Mesenchymal stem cell (in vitro differentiated cells and primary cell): ENCODE data around the gene MYEOV.

ENCODE experiments used
- DNase-seq: peaks from one replicate; pipeline ENCODE4 v3.0.0-alpha.2; 2013
- H2AFZ ChIP-seq: one replicate; pipeline ENCODE4 v1.6.1; 2013; ENCODE audit warnings: low read depth, mild to moderate bottlenecking, control low read depth, inconsistent platforms, low read length, moderate library complexity
- H2AK5ac ChIP-seq: 2 replicates; pipeline ENCODE4 v1.6.1; 2013; ENCODE audit warnings: low read length, moderate library complexity, mild to moderate bottlenecking, inconsistent platforms; ENCODE audit not compliant: severe bottlenecking
- H2BK120ac ChIP-seq: one replicate; pipeline ENCODE4 v1.6.1; 2013; ENCODE audit warnings: low read depth, mild to moderate bottlenecking, inconsistent platforms, low read length, moderate library complexity
- H2BK12ac ChIP-seq, 2 experiments: one replicate each; pipeline ENCODE4 v1.6.1; 2013; ENCODE audit warnings: inconsistent platforms in 2 of 2, low read length in 2 of 2, mild to moderate bottlenecking in 2 of 2, moderate library complexity in 2 of 2, control low read depth in 1 of 2
- H2BK15ac ChIP-seq: one replicate; pipeline ENCODE4 v1.6.1; 2013; ENCODE audit warnings: mild to moderate bottlenecking, low read depth, inconsistent platforms; ENCODE audit not compliant: poor library complexity, severe bottlenecking
- H2BK5ac ChIP-seq: 2 replicates; pipeline ENCODE4 v1.6.1; 2013; ENCODE audit warnings: low read depth, mild to moderate bottlenecking, low read length, control low read depth, inconsistent platforms; ENCODE audit not compliant: poor library complexity, severe bottlenecking
- H3K14ac ChIP-seq, 2 experiments: one replicate each; pipeline ENCODE4 v1.6.1; 2013; ENCODE audit warnings: inconsistent platforms in 2 of 2, low read length in 2 of 2, control low read depth in 1 of 2, mild to moderate bottlenecking in 1 of 2, moderate library complexity in 1 of 2
- H3K18ac ChIP-seq, 2 experiments: one replicate each; pipeline ENCODE4 v1.6.1; 2013; ENCODE audit warnings: inconsistent platforms in 2 of 2, low read length in 2 of 2, control low read depth in 1 of 2, low read depth in 1 of 2, mild to moderate bottlenecking in 1 of 2
- H3K23ac ChIP-seq, 2 experiments: one replicate each; pipeline ENCODE4 v1.6.1; 2013; ENCODE audit warnings: inconsistent platforms in 2 of 2, low read length in 2 of 2, mild to moderate bottlenecking in 2 of 2, moderate library complexity in 2 of 2, control low read depth in 1 of 2
- H3K27ac ChIP-seq: 2 replicates; pipeline ENCODE4 v1.5.1; 2013; ENCODE audit warnings: mild to moderate bottlenecking, moderate library complexity, low read length, control low read depth, inconsistent platforms; ENCODE audit not compliant: poor library complexity, severe bottlenecking
- H3K27me3 ChIP-seq, 2 experiments: 2 replicates each; pipeline versions ENCODE4 v1.6.1 to v1.7.0; 2013; ENCODE audit warnings: low read length in 2 of 2, mild to moderate bottlenecking in 2 of 2, moderate library complexity in 2 of 2, control low read depth in 1 of 2, inconsistent platforms in 1 of 2; ENCODE audit not compliant: control insufficient read depth in 1 of 2, insufficient read depth in 1 of 2
- H3K36me3 ChIP-seq, 2 experiments: 2 replicates each; pipeline versions ENCODE4 v1.6.1 to v1.7.0; 2013; ENCODE audit warnings: low read length in 2 of 2, control low read depth in 1 of 2, inconsistent platforms in 1 of 2, low read depth in 1 of 2, mild to moderate bottlenecking in 1 of 2; ENCODE audit not compliant: insufficient read depth in 2 of 2, control insufficient read depth in 1 of 2
- H3K4ac ChIP-seq, 2 experiments: one replicate each; pipeline ENCODE4 v1.6.1; 2013; ENCODE audit warnings: inconsistent platforms in 2 of 2, low read length in 2 of 2, mild to moderate bottlenecking in 2 of 2, moderate library complexity in 2 of 2, control low read depth in 1 of 2, low read depth in 1 of 2
- H3K4me1 ChIP-seq: 2 replicates; pipeline ENCODE4 v1.6.1; 2013; ENCODE audit warnings: low read depth, low read length, control low read depth; ENCODE audit not compliant: control insufficient read depth, insufficient read depth
- H3K4me2 ChIP-seq: 2 replicates; pipeline ENCODE4 v1.6.1; 2013; ENCODE audit warnings: low read length, mild to moderate bottlenecking, inconsistent platforms; ENCODE audit not compliant: poor library complexity, severe bottlenecking
- H3K4me3 ChIP-seq, 2 experiments: 2 replicates each; pipeline versions ENCODE4 v1.5.1 to v1.7.0; 2013; ENCODE audit warnings: low read length in 2 of 2, mild to moderate bottlenecking in 2 of 2, control low read depth in 1 of 2, low read depth in 1 of 2; ENCODE audit not compliant: insufficient read depth in 1 of 2
- H3K79me1 ChIP-seq: replicated peaks from 2 replicates; pipeline ENCODE4 v1.6.1; 2013; ENCODE audit warnings: mild to moderate bottlenecking, control low read depth, low read length, inconsistent platforms; ENCODE audit not compliant: poor library complexity, severe bottlenecking
- H3K9ac ChIP-seq: 2 replicates; pipeline ENCODE4 v1.7.0; 2013; ENCODE audit warnings: mild to moderate bottlenecking, low read length, moderate library complexity
- H3K9me3 ChIP-seq: 2 replicates; pipeline ENCODE4 v1.7.0; 2013; ENCODE audit warnings: mild to moderate bottlenecking, low read length; ENCODE audit not compliant: control insufficient read depth
- H4K8ac ChIP-seq: one replicate; pipeline ENCODE4 v1.6.1; 2013; ENCODE audit warnings: inconsistent platforms, mild to moderate bottlenecking, low read length, moderate library complexity
- H4K91ac ChIP-seq: one replicate; pipeline ENCODE4 v1.6.1; 2013; ENCODE audit warnings: mild to moderate bottlenecking, low read length, inconsistent platforms
- WGBS: methylation state at CpG from one replicate; pipeline ENCODE4 v1.1.7; 2013; ENCODE audit warnings: mixed read lengths; 5-methylcytosine and 5-hydroxymethylcytosine counted together

Gene MYEOV

GRCh38 chr11:69286374-69287371, 7.3 kb upstream of the MYEOV start:
- WGBS = 69% methylated on average over 37 of the region's 38 CpGs
- no peak overlapping the region for H4K91ac ChIP-seq
- H3K27ac ChIP-seq = no peak overlapping the region
- no peak overlapping the region for H3K14ac ChIP-seq
- no peak overlapping the region for H2AK5ac ChIP-seq
- peaks cover 18 to 67% of the 10 kb centered on the region in 2 experiments for H3K27me3 ChIP-seq
- H2AFZ ChIP-seq = no peak overlapping the region
- H4K8ac ChIP-seq = no peak overlapping the region
- no peak overlapping the region for H3K4me2 ChIP-seq
- H2BK120ac ChIP-seq = no peak overlapping the region
- no peak for DNase-seq
- H3K9me3 ChIP-seq = peaks cover 7% of the 10 kb centered on the region
- no peak overlapping the region for H3K4ac ChIP-seq
- H3K4me3 ChIP-seq = no peak overlapping the region
- H2BK15ac ChIP-seq = peak overlapping the region; percentile 70
- no peak overlapping the region for H3K18ac ChIP-seq
- no peak overlapping the region for H2BK12ac ChIP-seq
- H3K9ac ChIP-seq = no peak overlapping the region
- H2BK5ac ChIP-seq = no peak overlapping the region
- H3K79me1 ChIP-seq = no peaks in the 10 kb centered on the region
- H3K36me3 ChIP-seq = no peaks in the 10 kb centered on the region
- H3K23ac ChIP-seq = no peak overlapping the region
- peaks cover 16% of the 10 kb centered on the region for H3K4me1 ChIP-seq

GRCh38 chr11:69287968-69288882, 5.7 kb upstream of the MYEOV start:
- Histone ChIP-seq H2BK120ac (no peak overlapping the region), H3K23ac (no peak overlapping the region), H2AFZ (no peak overlapping the region), H3K4ac (no peak overlapping the region), H2BK15ac (peak overlapping the region; percentile 50), H3K9me3 (no peaks in the 10 kb centered on the region), H3K27me3 (peaks cover 18 to 67% of the 10 kb centered on the region in 2 experiments), H3K4me3 (no peak overlapping the region), H3K4me1 (peaks cover 18% of the 10 kb centered on the region), H3K4me2 (no peak overlapping the region), H3K9ac (no peak overlapping the region), H3K14ac (no peak overlapping the region), H2BK12ac (no peak overlapping the region), H4K8ac (no peak overlapping the region), H2BK5ac (no peak overlapping the region), H3K27ac (no peak overlapping the region), H2AK5ac (no peak overlapping the region), H3K79me1 (no peaks in the 10 kb centered on the region), H3K18ac (no peak overlapping the region), H4K91ac (no peak overlapping the region), H3K36me3 (no peaks in the 10 kb centered on the region)
- WGBS = 88% methylated on average over 20 of the region's 20 CpGs
- no peak for DNase-seq

GRCh38 chr11:69288883-69289242, 5.1 kb upstream of the MYEOV start:
- Histone ChIP-seq H3K9ac (no peak overlapping the region), H2BK12ac (no peak overlapping the region), H3K23ac (no peak overlapping the region), H2BK15ac (no peak overlapping the region), H3K79me1 (no peaks in the 10 kb centered on the region), H2BK5ac (no peak overlapping the region), H3K4me2 (no peak overlapping the region), H4K91ac (no peak overlapping the region), H4K8ac (no peak overlapping the region), H2AFZ (no peak overlapping the region), H3K4ac (no peak overlapping the region), H3K27me3 (peaks cover 18 to 67% of the 10 kb centered on the region in 2 experiments), H2AK5ac (no peak overlapping the region), H3K4me3 (no peak overlapping the region), H3K4me1 (peaks cover 18% of the 10 kb centered on the region), H3K36me3 (no peaks in the 10 kb centered on the region), H2BK120ac (no peak overlapping the region), H3K27ac (no peak overlapping the region), H3K9me3 (no peaks in the 10 kb centered on the region), H3K14ac (no peak overlapping the region), H3K18ac (no peak overlapping the region)
- DNase-seq = no peak
- WGBS = 96% methylated on average over 2 of the region's 2 CpGs

- Histone ChIP-seq H2AK5ac (no peak overlapping the region), H3K23ac (no peak overlapping the region), H3K9ac (no peak overlapping the region), H2BK15ac (no peak overlapping the region), H2BK120ac (no peak overlapping the region), H3K4me3 (no peak overlapping the region), H4K91ac (no peak overlapping the region), H2AFZ (no peak overlapping the region), H2BK5ac (no peak overlapping the region), H3K27ac (no peak overlapping the region), H3K79me1 (no peaks in the 10 kb centered on the region), H3K4me1 (peaks cover 12% of the 10 kb centered on the region), H3K18ac (no peak overlapping the region), H2BK12ac (no peak overlapping the region), H3K4me2 (no peak overlapping the region), H3K14ac (no peak overlapping the region), H3K36me3 (no peaks in the 10 kb centered on the region), H4K8ac (no peak overlapping the region), H3K27me3 (peaks cover 14 to 48% of the 10 kb centered on the region in 2 experiments), H3K9me3 (no peaks in the 10 kb centered on the region), H3K4ac (no peak overlapping the region)
- no peak for DNase-seq
- 85% methylated on average over 3 of the region's 3 CpGs for WGBS
Observed at GRCh38 chr11:69290806-69291205, 3.1 kb upstream of the MYEOV start.
